Liver (tissue), 9 donors: ENCODE data around the gene PHLDB2. TPM values are rescaled to one million over a fixed set of nuclear protein-coding genes. Genes with fewer than 3 reads are reported as not detected.

Experiments used
- DNase-seq: peaks from one replicate; pipeline ENCODE4 v3.0.0-alpha.2; 2017; ENCODE audit warnings: low spot score
- H3K27ac ChIP-seq, 2 donors: one replicate each; pipeline ENCODE4 v1.7.0; 2013; ENCODE audit warnings: inconsistent platforms in 2 of 2, low read length in 2 of 2, control low read depth in 1 of 2, low read depth in 1 of 2, mild to moderate bottlenecking in 1 of 2
- H3K27me3 ChIP-seq, 4 donors: one replicate each; pipeline versions ENCODE4 v1.6.1 to v1.7.0; 2013; ENCODE audit warnings: low read length in 3 of 4, inconsistent platforms in 1 of 4, mild to moderate bottlenecking in 1 of 4, moderate library complexity in 1 of 4; ENCODE audit not compliant: control insufficient read depth in 4 of 4, insufficient read depth in 4 of 4
- H3K36me3 ChIP-seq, 4 donors: one replicate each; pipeline versions ENCODE4 v1.6.1 to v1.7.0; 2013; ENCODE audit warnings: low read length in 3 of 4, mild to moderate bottlenecking in 3 of 4, low read depth in 1 of 4, moderate library complexity in 1 of 4; ENCODE audit not compliant: control insufficient read depth in 4 of 4, insufficient read depth in 3 of 4
- H3K4me1 ChIP-seq, 4 donors: one replicate each; pipeline versions ENCODE4 v1.6.1 to v1.7.0; 2013; ENCODE audit warnings: low read length in 3 of 4, mild to moderate bottlenecking in 3 of 4, moderate library complexity in 1 of 4; ENCODE audit not compliant: control insufficient read depth in 4 of 4, insufficient read depth in 4 of 4
- H3K4me3 ChIP-seq, 3 donors: one replicate each; pipeline versions ENCODE4 v1.6.1 to v1.7.0; 2013; ENCODE audit warnings: low read length in 3 of 3, control low read depth in 1 of 3, low read depth in 1 of 3, mild to moderate bottlenecking in 1 of 3
- H3K9ac ChIP-seq, 2 donors: one replicate each; pipeline ENCODE4 v1.7.0; 2013; ENCODE audit warnings: low read length in 2 of 2, mild to moderate bottlenecking in 2 of 2, moderate library complexity in 2 of 2, control low read depth in 1 of 2, low read depth in 1 of 2
- H3K9me3 ChIP-seq, 4 donors: one replicate each; pipeline versions ENCODE4 v1.6.1 to v1.7.0; 2013; ENCODE audit warnings: low read length in 3 of 4; ENCODE audit not compliant: control insufficient read depth in 4 of 4
- ATF3 ChIP-seq: IDR thresholded peaks from 2 replicates; pipeline ENCODE4 v1.6.1; 2016; ENCODE audit warnings: antibody characterized with exemption
- EGR1 ChIP-seq, 2 donors: IDR thresholded peaks; 2 replicates each; pipeline ENCODE4 v1.6.1; 2016 to 2018; ENCODE audit warnings: antibody characterized with exemption in 2 of 2, low read depth in 2 of 2
- FOXA1 ChIP-seq: IDR thresholded peaks from 2 replicates; pipeline ENCODE4 v1.6.1; 2016; ENCODE audit warnings: antibody characterized with exemption
- FOXA2 ChIP-seq: IDR thresholded peaks from 2 replicates; pipeline ENCODE4 v1.6.1; 2016; ENCODE audit warnings: antibody characterized with exemption
- GABPA ChIP-seq, 2 donors: IDR thresholded peaks in 1 of 2; conservative IDR thresholded peaks in 1 of 2; 2 replicates each; pipeline ENCODE4 v1.6.1; 2016; ENCODE audit warnings: antibody characterized with exemption in 2 of 2, mild to moderate bottlenecking in 1 of 2, moderate library complexity in 1 of 2
- HNF4A ChIP-seq, 2 donors: conservative IDR thresholded peaks; 2 replicates each; pipeline ENCODE4 v1.6.1; 2016; ENCODE audit warnings: antibody characterized with exemption in 2 of 2, mild to moderate bottlenecking in 2 of 2
- HNF4G ChIP-seq: IDR thresholded peaks from 2 replicates; pipeline ENCODE4 v1.6.1; 2016; ENCODE audit warnings: antibody characterized with exemption
- JUND ChIP-seq, 2 donors: IDR thresholded peaks; 2 replicates each; pipeline ENCODE4 v1.6.1; 2016; ENCODE audit warnings: antibody characterized with exemption in 2 of 2
- NR2F2 ChIP-seq: IDR thresholded peaks from 2 replicates; pipeline ENCODE4 v1.6.1; 2016; ENCODE audit warnings: antibody characterized with exemption
- RAD21 ChIP-seq, 2 donors: IDR thresholded peaks; 2 replicates each; pipeline ENCODE4 v1.6.1; 2016; ENCODE audit warnings: antibody characterized with exemption in 2 of 2, mild to moderate bottlenecking in 2 of 2
- REST ChIP-seq: IDR thresholded peaks from 2 replicates; pipeline ENCODE4 v1.6.1; 2016; ENCODE audit warnings: antibody characterized with exemption, mild to moderate bottlenecking
- RXRA ChIP-seq, 2 donors: IDR thresholded peaks; 2 replicates each; pipeline ENCODE4 v1.6.1; 2017 to 2018; ENCODE audit warnings: antibody characterized with exemption in 2 of 2, mild to moderate bottlenecking in 1 of 2
- SP1 ChIP-seq: IDR thresholded peaks from 2 replicates; pipeline ENCODE4 v1.6.1; 2018; ENCODE audit warnings: antibody characterized with exemption, mild to moderate bottlenecking
- TAF1 ChIP-seq: conservative IDR thresholded peaks from 2 replicates; pipeline ENCODE4 v1.6.1; 2016; ENCODE audit warnings: antibody characterized with exemption, mild to moderate bottlenecking
- YY1 ChIP-seq: IDR thresholded peaks from 2 replicates; pipeline ENCODE4 v1.6.1; 2016; ENCODE audit warnings: antibody characterized with exemption, mild to moderate bottlenecking
- ZBTB33 ChIP-seq: IDR thresholded peaks from 2 replicates; pipeline ENCODE4 v1.6.1; 2016; ENCODE audit warnings: antibody characterized with exemption
- WGBS: extraction: QIAGEN DNeasy Blood & Tissue Kit; methylation state at CpG from one replicate; pipeline ENCODE4 v1.1.7; 2013; 5-methylcytosine and 5-hydroxymethylcytosine counted together
- polyA plus RNA-seq, 2 donors: library from polyadenylated mRNA; stranded (reverse) in 1 of 2; unstranded in 1 of 2; fragments of 200-250 nt in 1 of 2; fragments of >200 nt in 1 of 2; fragmentation: Nextera tagmentation in 1 of 2; extraction: Ambion mirVana in 1 of 2; gene quantifications; one replicate each; pipeline versions ENCODE4 v1.2.1 to v1.2.3, GENCODE V29; 2013 to 2015
- total RNA-seq, 2 donors: library from RNA; depleted of rRNA; stranded (reverse); fragments of >200 nt; gene quantifications; one replicate each; pipeline ENCODE4 v1.2.3, GENCODE V29; 2014
- TF ChIP-seq, protein P1 (sequence below): fragments of 150-350 bp; IDR thresholded peaks from 2 replicates; pipeline ENCODE4 v1.5.1; 2017; ENCODE audit warnings: improper control_type of control experiment, low read depth, low read length; ENCODE audit not compliant: missing input control
- TF ChIP-seq, protein P2 (sequence below): IDR thresholded peaks from 2 replicates; pipeline ENCODE4 v1.6.1; 2016; ENCODE audit warnings: antibody characterized with exemption
- donor health status: healthy.
- donor health status: healthy.
- donor health status: healthy.
- donor health status: healthy.
- donor health status: healthy.

The PHLDB2 gene
- total and polyA plus RNA-seq, 4 donors = 9.7 to 42.9 (median 22.2) TPM

DNA sequence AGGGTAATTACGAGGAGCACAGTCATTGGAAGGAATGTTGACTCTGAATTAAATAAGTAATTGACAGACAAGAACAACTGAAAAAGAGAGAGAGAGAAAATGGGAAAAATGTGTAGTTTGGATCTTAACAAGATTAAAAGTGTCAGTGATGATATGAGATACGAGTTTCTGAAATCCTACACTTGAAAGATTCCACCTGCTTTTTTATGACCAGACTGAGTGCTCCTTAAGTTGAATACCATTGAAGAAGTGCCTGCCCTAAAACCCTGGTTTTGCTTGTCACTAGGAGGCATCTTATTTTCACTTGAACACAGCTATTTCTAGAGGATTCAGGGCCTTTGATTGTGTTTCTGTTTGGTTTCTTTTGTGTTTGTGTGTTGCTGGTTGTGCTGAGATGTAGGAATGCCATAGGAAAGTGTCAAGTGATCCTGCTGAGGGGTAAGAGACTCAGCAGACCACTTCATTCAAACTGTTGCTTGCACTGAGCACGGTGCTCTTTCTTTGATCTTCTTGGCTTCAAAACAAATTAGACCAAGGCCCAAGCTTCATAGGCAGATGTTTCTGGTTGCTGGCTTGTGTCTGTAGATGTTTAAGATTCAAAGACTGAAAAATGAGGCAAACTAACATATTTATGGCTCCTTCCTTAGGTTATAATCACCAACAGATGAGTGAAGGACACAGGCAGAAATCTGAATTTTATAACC is 102.5 kb downstream of the PHLDB2 start:
- TF ChIP-seq YY1 = no peak
- TF ChIP-seq, protein P1, sequence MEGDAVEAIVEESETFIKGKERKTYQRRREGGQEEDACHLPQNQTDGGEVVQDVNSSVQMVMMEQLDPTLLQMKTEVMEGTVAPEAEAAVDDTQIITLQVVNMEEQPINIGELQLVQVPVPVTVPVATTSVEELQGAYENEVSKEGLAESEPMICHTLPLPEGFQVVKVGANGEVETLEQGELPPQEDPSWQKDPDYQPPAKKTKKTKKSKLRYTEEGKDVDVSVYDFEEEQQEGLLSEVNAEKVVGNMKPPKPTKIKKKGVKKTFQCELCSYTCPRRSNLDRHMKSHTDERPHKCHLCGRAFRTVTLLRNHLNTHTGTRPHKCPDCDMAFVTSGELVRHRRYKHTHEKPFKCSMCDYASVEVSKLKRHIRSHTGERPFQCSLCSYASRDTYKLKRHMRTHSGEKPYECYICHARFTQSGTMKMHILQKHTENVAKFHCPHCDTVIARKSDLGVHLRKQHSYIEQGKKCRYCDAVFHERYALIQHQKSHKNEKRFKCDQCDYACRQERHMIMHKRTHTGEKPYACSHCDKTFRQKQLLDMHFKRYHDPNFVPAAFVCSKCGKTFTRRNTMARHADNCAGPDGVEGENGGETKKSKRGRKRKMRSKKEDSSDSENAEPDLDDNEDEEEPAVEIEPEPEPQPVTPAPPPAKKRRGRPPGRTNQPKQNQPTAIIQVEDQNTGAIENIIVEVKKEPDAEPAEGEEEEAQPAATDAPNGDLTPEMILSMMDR = no peak
- TF ChIP-seq ZBTB33 = no peak
- no peak for TF ChIP-seq RAD21 (IDR thresholded peaks at IDR 0.05)
- no peak for TF ChIP-seq TAF1
- no peak for TF ChIP-seq FOXA1
- no peak for TF ChIP-seq GABPA (IDR thresholded peaks at IDR 0.05 in 1 of 2, conservative IDR thresholded peaks at IDR 0.05 in 1 of 2)
- TF ChIP-seq, protein P2, sequence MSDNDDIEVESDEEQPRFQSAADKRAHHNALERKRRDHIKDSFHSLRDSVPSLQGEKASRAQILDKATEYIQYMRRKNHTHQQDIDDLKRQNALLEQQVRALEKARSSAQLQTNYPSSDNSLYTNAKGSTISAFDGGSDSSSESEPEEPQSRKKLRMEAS = no peak
- no peak for TF ChIP-seq FOXA2
- no peak for TF ChIP-seq EGR1 (IDR thresholded peaks at IDR 0.05; ENCODE audit: low read depth in 2 of 2)
- no peak for TF ChIP-seq HNF4G
- no peak for TF ChIP-seq REST
- TF ChIP-seq SP1 = no peak
- TF ChIP-seq ATF3 = no peak
- TF ChIP-seq JUND (IDR thresholded peaks at IDR 0.05) = no peak
- TF ChIP-seq HNF4A (conservative IDR thresholded peaks at IDR 0.05) = no peak
- TF ChIP-seq RXRA (IDR thresholded peaks at IDR 0.05) = no peak
- TF ChIP-seq NR2F2 = no peak
- Histone ChIP-seq H3K4me1 (no peaks in the 10 kb centered on the region), H3K27me3 (no peaks in the 10 kb centered on the region), H3K36me3 (peaks cover 0 to 21% (median 17%) of the 10 kb centered on the region in 4 donors), H3K9ac (no peak overlapping the region), H3K4me3 (no peak overlapping the region), H3K27ac (no peak overlapping the region), H3K9me3 (no peaks in the 10 kb centered on the region)
- DNase-seq = no peak
- WGBS = 80% methylated on average over 3 of the region's 3 CpGs
